ENCODE measurements around the gene AFP.

The AFP gene

DNA sequence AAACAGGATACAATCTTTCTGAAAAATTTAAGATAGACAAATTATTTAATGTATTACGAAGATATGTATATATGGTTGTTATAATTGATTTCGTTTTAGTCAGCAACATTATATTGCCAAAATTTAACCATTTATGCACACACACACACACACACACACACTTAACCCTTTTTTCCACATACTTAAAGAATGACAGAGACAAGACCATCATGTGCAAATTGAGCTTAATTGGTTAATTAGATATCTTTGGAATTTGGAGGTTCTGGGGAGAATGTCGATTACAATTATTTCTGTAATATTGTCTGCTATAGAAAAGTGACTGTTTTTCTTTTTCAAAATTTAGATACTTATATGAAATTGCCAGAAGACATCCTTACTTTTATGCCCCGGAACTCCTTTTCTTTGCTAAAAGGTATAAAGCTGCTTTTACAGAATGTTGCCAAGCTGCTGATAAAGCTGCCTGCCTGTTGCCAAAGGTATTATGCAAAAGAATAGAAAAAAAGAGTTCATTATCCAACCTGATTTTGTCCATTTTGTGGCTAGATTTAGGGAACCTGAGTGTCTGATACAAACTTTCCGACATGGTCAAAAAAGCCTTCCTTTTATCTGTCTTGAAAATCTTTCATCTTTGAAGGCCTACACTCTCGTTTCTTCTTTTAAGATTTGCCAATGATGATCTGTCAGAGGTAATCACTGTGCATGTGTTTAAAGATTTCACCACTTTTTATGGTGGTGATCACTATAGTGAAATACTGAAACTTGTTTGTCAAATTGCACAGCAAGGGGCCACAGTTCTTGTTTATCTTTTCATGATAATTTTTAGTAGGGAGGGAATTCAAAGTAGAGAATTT is 26.8 kb upstream of the AFP start:
- Histone ChIP-seq H3K36me3 (ENCODE audit: low read depth) (no peaks in the 10 kb centered on the region), H3K4me3 (ENCODE audit: severe bottlenecking) (no peak overlapping the region), H3K4me1 (ENCODE audit: insufficient read depth, poor library complexity, severe bottlenecking) (no peaks in the 10 kb centered on the region), H3K27ac (ENCODE audit: poor library complexity, severe bottlenecking) (no peak overlapping the region), H3K9me3 (ENCODE audit: severe bottlenecking) (no peaks in the 10 kb centered on the region), H3K27me3 (ENCODE audit: insufficient read depth, poor library complexity, severe bottlenecking) (peaks cover 2% of the 10 kb centered on the region)
- ATAC-seq (ENCODE audit: low read depth) (no peak), DNase-seq (ENCODE audit: low spot score) (no peak)
- TF ChIP-seq, protein P1, sequence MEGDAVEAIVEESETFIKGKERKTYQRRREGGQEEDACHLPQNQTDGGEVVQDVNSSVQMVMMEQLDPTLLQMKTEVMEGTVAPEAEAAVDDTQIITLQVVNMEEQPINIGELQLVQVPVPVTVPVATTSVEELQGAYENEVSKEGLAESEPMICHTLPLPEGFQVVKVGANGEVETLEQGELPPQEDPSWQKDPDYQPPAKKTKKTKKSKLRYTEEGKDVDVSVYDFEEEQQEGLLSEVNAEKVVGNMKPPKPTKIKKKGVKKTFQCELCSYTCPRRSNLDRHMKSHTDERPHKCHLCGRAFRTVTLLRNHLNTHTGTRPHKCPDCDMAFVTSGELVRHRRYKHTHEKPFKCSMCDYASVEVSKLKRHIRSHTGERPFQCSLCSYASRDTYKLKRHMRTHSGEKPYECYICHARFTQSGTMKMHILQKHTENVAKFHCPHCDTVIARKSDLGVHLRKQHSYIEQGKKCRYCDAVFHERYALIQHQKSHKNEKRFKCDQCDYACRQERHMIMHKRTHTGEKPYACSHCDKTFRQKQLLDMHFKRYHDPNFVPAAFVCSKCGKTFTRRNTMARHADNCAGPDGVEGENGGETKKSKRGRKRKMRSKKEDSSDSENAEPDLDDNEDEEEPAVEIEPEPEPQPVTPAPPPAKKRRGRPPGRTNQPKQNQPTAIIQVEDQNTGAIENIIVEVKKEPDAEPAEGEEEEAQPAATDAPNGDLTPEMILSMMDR (IDR thresholded peaks at IDR 0.05; ENCODE audit: poor library complexity, severe bottlenecking) = no peak

DNA sequence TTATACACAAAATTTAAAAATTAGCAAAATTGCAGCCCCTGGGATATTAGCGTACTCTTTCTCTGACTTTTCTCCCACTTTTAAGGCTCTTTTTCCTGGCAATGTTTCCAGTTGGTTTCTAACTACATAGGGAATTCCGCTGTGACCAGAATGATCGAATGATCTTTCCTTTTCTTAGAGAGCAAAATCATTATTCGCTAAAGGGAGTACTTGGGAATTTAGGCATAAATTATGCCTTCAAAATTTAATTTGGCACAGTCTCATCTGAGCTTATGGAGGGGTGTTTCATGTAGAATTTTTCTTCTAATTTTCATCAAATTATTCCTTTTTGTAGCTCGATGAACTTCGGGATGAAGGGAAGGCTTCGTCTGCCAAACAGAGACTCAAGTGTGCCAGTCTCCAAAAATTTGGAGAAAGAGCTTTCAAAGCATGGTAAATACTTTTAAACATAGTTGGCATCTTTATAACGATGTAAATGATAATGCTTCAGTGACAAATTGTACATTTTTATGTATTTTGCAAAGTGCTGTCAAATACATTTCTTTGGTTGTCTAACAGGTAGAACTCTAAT is 26.0 kb upstream of the AFP start:
- Histone ChIP-seq H3K4me3 (ENCODE audit: severe bottlenecking) (no peak overlapping the region), H3K9me3 (ENCODE audit: severe bottlenecking) (no peaks in the 10 kb centered on the region), H3K36me3 (ENCODE audit: low read depth) (no peaks in the 10 kb centered on the region), H3K4me1 (ENCODE audit: insufficient read depth, poor library complexity, severe bottlenecking) (no peaks in the 10 kb centered on the region), H3K27me3 (ENCODE audit: insufficient read depth, poor library complexity, severe bottlenecking) (peaks cover 2% of the 10 kb centered on the region), H3K27ac (ENCODE audit: poor library complexity, severe bottlenecking) (no peak overlapping the region)
- no peak for DNase-seq (ENCODE audit: low spot score)
- TF ChIP-seq, protein P1 (IDR thresholded peaks at IDR 0.05; ENCODE audit: poor library complexity, severe bottlenecking) = no peak
- no peak for ATAC-seq (ENCODE audit: low read depth)

DNA sequence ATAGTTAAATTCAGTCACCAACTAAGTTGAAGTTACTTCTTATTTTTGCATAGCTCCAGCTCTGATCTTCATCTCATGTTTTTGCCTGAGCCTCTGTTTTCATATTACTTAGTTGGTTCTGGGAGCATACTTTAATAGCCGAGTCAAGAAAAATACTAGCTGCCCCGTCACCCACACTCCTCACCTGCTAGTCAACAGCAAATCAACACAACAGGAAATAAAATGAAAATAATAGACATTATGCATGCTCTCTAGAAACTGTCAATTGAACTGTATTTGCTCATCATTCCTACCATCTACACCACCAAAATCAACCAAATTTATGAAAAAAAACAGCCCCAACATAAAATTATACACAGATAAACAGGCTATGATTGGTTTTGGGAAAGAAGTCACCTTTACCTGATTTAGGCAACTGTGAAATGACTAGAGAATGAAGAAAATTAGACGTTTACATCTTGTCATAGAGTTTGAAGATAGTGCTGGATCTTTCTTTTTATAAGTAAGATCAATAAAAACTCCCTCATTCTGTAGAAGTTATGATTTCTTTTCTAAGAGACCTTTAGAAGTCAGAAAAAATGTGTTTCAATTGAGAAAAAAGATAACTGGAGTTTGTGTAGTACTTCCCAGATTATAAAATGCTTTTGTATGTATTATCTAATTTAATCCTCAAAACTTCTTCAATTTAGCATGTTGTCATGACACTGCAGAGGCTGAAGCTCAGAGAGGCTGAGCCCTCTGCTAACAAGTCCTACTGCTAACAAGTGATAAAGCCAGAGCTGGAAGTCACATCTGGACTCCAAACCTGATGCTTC is 24.9 kb upstream of the AFP start:
- Histone ChIP-seq H3K27me3 (ENCODE audit: insufficient read depth, poor library complexity, severe bottlenecking) (peaks cover 2% of the 10 kb centered on the region), H3K4me3 (ENCODE audit: severe bottlenecking) (no peak overlapping the region), H3K36me3 (ENCODE audit: low read depth) (no peaks in the 10 kb centered on the region), H3K27ac (ENCODE audit: poor library complexity, severe bottlenecking) (no peak overlapping the region), H3K4me1 (ENCODE audit: insufficient read depth, poor library complexity, severe bottlenecking) (no peaks in the 10 kb centered on the region), H3K9me3 (ENCODE audit: severe bottlenecking) (no peaks in the 10 kb centered on the region)
- ATAC-seq (ENCODE audit: low read depth) (no peak), DNase-seq (ENCODE audit: low spot score) (no peak)
- TF ChIP-seq, protein P1 (IDR thresholded peaks at IDR 0.05; ENCODE audit: poor library complexity, severe bottlenecking) = no peak

DNA sequence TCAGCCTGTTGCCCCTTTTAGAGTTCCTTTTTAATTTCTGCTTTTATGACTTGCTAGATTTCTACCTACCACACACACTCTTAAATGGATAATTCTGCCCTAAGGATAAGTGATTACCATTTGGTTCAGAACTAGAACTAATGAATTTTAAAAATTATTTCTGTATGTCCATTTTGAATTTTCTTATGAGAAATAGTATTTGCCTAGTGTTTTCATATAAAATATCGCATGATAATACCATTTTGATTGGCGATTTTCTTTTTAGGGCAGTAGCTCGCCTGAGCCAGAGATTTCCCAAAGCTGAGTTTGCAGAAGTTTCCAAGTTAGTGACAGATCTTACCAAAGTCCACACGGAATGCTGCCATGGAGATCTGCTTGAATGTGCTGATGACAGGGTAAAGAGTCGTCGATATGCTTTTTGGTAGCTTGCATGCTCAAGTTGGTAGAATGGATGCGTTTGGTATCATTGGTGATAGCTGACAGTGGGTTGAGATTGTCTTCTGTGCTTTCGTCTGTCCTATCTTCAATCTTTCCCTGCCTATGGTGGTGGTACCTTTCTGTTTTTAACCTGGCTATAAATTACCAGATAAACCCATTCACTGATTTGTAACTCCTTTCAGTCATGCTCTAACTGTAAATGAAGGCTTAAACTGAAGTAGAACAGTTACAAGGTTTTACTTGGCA is 24.1 kb upstream of the AFP start:
- H3K4me3 ChIP-seq (ENCODE audit: severe bottlenecking) = no peak overlapping the region
- ATAC-seq (ENCODE audit: low read depth) = no peak

More for the DNA sequence above, 24.1 kb upstream of the AFP start:
- H3K36me3 ChIP-seq (ENCODE audit: low read depth) = no peaks in the 10 kb centered on the region
- H3K4me1 ChIP-seq (ENCODE audit: insufficient read depth, poor library complexity, severe bottlenecking) = no peaks in the 10 kb centered on the region
- DNase-seq (ENCODE audit: low spot score) = no peak
- H3K9me3 ChIP-seq (ENCODE audit: severe bottlenecking) = no peaks in the 10 kb centered on the region
- H3K27me3 ChIP-seq (ENCODE audit: insufficient read depth, poor library complexity, severe bottlenecking) = peaks cover 2% of the 10 kb centered on the region
- TF ChIP-seq, protein P1 (IDR thresholded peaks at IDR 0.05; ENCODE audit: poor library complexity, severe bottlenecking) = no peak
- H3K27ac ChIP-seq (ENCODE audit: poor library complexity, severe bottlenecking) = no peak overlapping the region

Data from RWPE2 (cell line).